ENCODE data around the gene APBB2. TPM values are rescaled to one million over a fixed set of nuclear protein-coding genes. Genes with fewer than 3 reads are reported as not detected.

The APBB2 gene
- total and polyA plus RNA-seq, 2 donors (not counting 1 experiment from before 2014, with no cell fraction given): 4.4 to 15.8 TPM

- H2AFZ ChIP-seq (ENCODE audit: insufficient read depth, low read depth, low read length, poor library complexity, severe bottlenecking): no peak overlapping the region
- H3K27me3 Mint-ChIP-seq: no peaks in the 10 kb centered on the region
- no peak overlapping the region for H3K4me3 ChIP-seq (ENCODE audit: control extremely low read depth in 1 of 5, extremely low read depth in 1 of 5, insufficient read depth in 1 of 5, low read depth in 2 of 5, low read length in 4 of 5)
- 80% methylated on average over 1 of the region's 2 CpGs for WGBS (ENCODE audit: insufficient coverage)
- H3K79me2 ChIP-seq (ENCODE audit: control insufficient read depth, insufficient read depth, low read length): no peaks in the 10 kb centered on the region
- POLR2A ChIA-PET: no interaction called here
- H3K4me1 ChIP-seq (ENCODE audit: control insufficient read depth in 2 of 2, insufficient read depth in 2 of 2, low read length in 2 of 2): no peaks in the 10 kb centered on the region
- H4K20me1 ChIP-seq (ENCODE audit: control insufficient read depth, insufficient read depth, low read length, poor library complexity, severe bottlenecking): no peaks in the 10 kb centered on the region
- no peak overlapping the region for H3K4me3 Mint-ChIP-seq
- no peaks in the 10 kb centered on the region for H3K4me1 Mint-ChIP-seq
- no peaks in the 10 kb centered on the region for H3K9me3 Mint-ChIP-seq (ENCODE audit: insufficient read depth)
- no peaks in the 10 kb centered on the region for H3K36me3 ChIP-seq (replicated peaks in 1 of 2; ENCODE audit: control extremely low read depth in 1 of 2, control insufficient read depth in 1 of 2, extremely low read depth in 1 of 2, insufficient read depth in 2 of 2, low read length in 1 of 2)
- CTCF ChIA-PET: interaction anchor here (0.8 to 1.4 kb wide), 2 partner anchors 59 to 150 kb away, joined by 4 read pairs; no protein-coding TSS in a partner anchor
- no peaks in the 10 kb centered on the region for H3K27me3 ChIP-seq (replicated peaks in 1 of 4; ENCODE audit: control extremely low read depth in 1 of 4, control insufficient read depth in 3 of 4, insufficient read depth in 4 of 4, low read length in 3 of 4)
- H3K27ac Mint-ChIP-seq: no peak overlapping the region
- DNase-seq (no peak), ATAC-seq (ENCODE audit: low read depth) (no peak)
- H3K9ac ChIP-seq (ENCODE audit: low read length): no peak overlapping the region
- TF ChIP-seq CTCF (IDR thresholded peaks at IDR 0.05): no peak
- no peak for TF ChIP-seq EZH2 (IDR thresholded peaks at IDR 0.05; ENCODE audit: borderline replicate concordance, insufficient read depth, low read depth, low read length, poor library complexity, severe bottlenecking)
- H3K4me2 ChIP-seq (replicated peaks; ENCODE audit: low read depth, low read length, poor library complexity, severe bottlenecking): no peak overlapping the region
- intact Hi-C loops (cut with micrococcal nuclease): no loop called here
- no peaks in the 10 kb centered on the region for H3K9me3 ChIP-seq (ENCODE audit: control extremely low read depth in 1 of 3, control insufficient read depth in 2 of 3, insufficient read depth in 1 of 3, low read length in 2 of 3)
- H3K27ac ChIP-seq (ENCODE audit: low read length in 2 of 2): no peak overlapping the region
Observed at GRCh38 chr4:40782876-40783275, 431.5 kb downstream of the APBB2 start.

- H3K4me3 Mint-ChIP-seq: no peak overlapping the region
- no peaks in the 10 kb centered on the region for H3K27me3 ChIP-seq (replicated peaks in 1 of 4; ENCODE audit: control extremely low read depth in 1 of 4, control insufficient read depth in 3 of 4, insufficient read depth in 4 of 4, low read length in 3 of 4)
- peaks cover 3 to 5% of the 10 kb centered on the region in 2 donors for H3K4me1 ChIP-seq (ENCODE audit: control insufficient read depth in 2 of 2, insufficient read depth in 2 of 2, low read length in 2 of 2)
- intact Hi-C loops (cut with micrococcal nuclease): no loop called here
- peaks cover 5% of the 10 kb centered on the region for H3K4me1 Mint-ChIP-seq
- no peaks in the 10 kb centered on the region for H3K36me3 ChIP-seq (replicated peaks in 1 of 2; ENCODE audit: control extremely low read depth in 1 of 2, control insufficient read depth in 1 of 2, extremely low read depth in 1 of 2, insufficient read depth in 2 of 2, low read length in 1 of 2)
- H2AFZ ChIP-seq (ENCODE audit: insufficient read depth, low read depth, low read length, poor library complexity, severe bottlenecking): no peak overlapping the region
- no peak overlapping the region for H3K27ac Mint-ChIP-seq
- no peaks in the 10 kb centered on the region for H3K27me3 Mint-ChIP-seq
- H3K9me3 ChIP-seq (ENCODE audit: control extremely low read depth in 1 of 3, control insufficient read depth in 2 of 3, insufficient read depth in 1 of 3, low read length in 2 of 3): peaks cover 0 to 5% (median 0%) of the 10 kb centered on the region in 3 donors
- no peak overlapping the region for H3K4me2 ChIP-seq (replicated peaks; ENCODE audit: low read depth, low read length, poor library complexity, severe bottlenecking)
- no peak for TF ChIP-seq CTCF (IDR thresholded peaks at IDR 0.05)
- no peak for TF ChIP-seq EZH2 (IDR thresholded peaks at IDR 0.05; ENCODE audit: borderline replicate concordance, insufficient read depth, low read depth, low read length, poor library complexity, severe bottlenecking)
- no CpG with 5 or more reads among the region's 1 CpG for WGBS (ENCODE audit: insufficient coverage)
- ATAC-seq (ENCODE audit: low read depth) (no peak), DNase-seq (no peak)
- H3K79me2 ChIP-seq (ENCODE audit: control insufficient read depth, insufficient read depth, low read length): no peaks in the 10 kb centered on the region
- H3K9me3 Mint-ChIP-seq (ENCODE audit: insufficient read depth): no peaks in the 10 kb centered on the region
- CTCF ChIA-PET: no interaction called here
- H3K27ac ChIP-seq (ENCODE audit: low read length in 2 of 2): no peak overlapping the region
- no peaks in the 10 kb centered on the region for H4K20me1 ChIP-seq (ENCODE audit: control insufficient read depth, insufficient read depth, low read length, poor library complexity, severe bottlenecking)
- POLR2A ChIA-PET: no interaction called here
- no peak overlapping the region for H3K4me3 ChIP-seq (ENCODE audit: control extremely low read depth in 1 of 5, extremely low read depth in 1 of 5, insufficient read depth in 1 of 5, low read depth in 2 of 5, low read length in 4 of 5)
- no peak overlapping the region for H3K9ac ChIP-seq (ENCODE audit: low read length)
Observed at GRCh38 chr4:40778090-40778489, 436.3 kb downstream of the APBB2 start.
